Medulla oblongata (tissue), 1 donor: ENCODE measurements around the gene CYP24A1.

Experiments
- DNase-seq: peaks from one replicate; pipeline ENCODE4 v3.0.0-alpha.2; 2015; ENCODE audit errors: extremely low spot score

Gene CYP24A1

GRCh38 chr20:54203281-54203680 is 29.5 kb upstream of the CYP24A1 start:
- DNase-seq: no peak

GRCh38 chr20:54201268-54201846 is 27.6 kb upstream of the CYP24A1 start:
- no peak for DNase-seq

GRCh38 chr20:54200487-54201267 is 26.9 kb upstream of the CYP24A1 start:
- no peak for DNase-seq

- DNase-seq: peak; percentile 86
Observed at GRCh38 chr20:54199721-54200176, 26.0 kb upstream of the CYP24A1 start.

- DNase-seq: no peak
Observed at GRCh38 chr20:54199283-54199682, 25.5 kb upstream of the CYP24A1 start.

- DNase-seq: peak; percentile 59
Observed at GRCh38 chr20:54197621-54198604, 24.1 kb upstream of the CYP24A1 start.

- peak; percentile 14 for DNase-seq
Observed at GRCh38 chr20:54195483-54196472, 22.0 kb upstream of the CYP24A1 start.

- no peak for DNase-seq
Observed at GRCh38 chr20:54194724-54195438, 21.1 kb upstream of the CYP24A1 start.

- no peak for DNase-seq
Observed at GRCh38 chr20:54193817-54194216, 20.0 kb upstream of the CYP24A1 start.

GRCh38 chr20:54190217-54190616 is 16.4 kb upstream of the CYP24A1 start:
- no peak for DNase-seq

GRCh38 chr20:54189630-54190029 is 15.8 kb upstream of the CYP24A1 start:
- no peak for DNase-seq

GRCh38 chr20:54188132-54188849 is 14.5 kb upstream of the CYP24A1 start:
- no peak for DNase-seq

GRCh38 chr20:54184904-54185626 is 11.3 kb upstream of the CYP24A1 start:
- no peak for DNase-seq

- DNase-seq: no peak
Observed at GRCh38 chr20:54184071-54184470, 10.3 kb upstream of the CYP24A1 start.

- DNase-seq: no peak
Observed at GRCh38 chr20:54180931-54181330, 7.1 kb upstream of the CYP24A1 start.

GRCh38 chr20:54179946-54180345 is 6.2 kb upstream of the CYP24A1 start:
- no peak for DNase-seq

GRCh38 chr20:54178256-54178655 is 4.5 kb upstream of the CYP24A1 start:
- DNase-seq: no peak

- no peak for DNase-seq
Observed at GRCh38 chr20:54177378-54177777, 3.6 kb upstream of the CYP24A1 start.

- DNase-seq: no peak
Observed at GRCh38 chr20:54176610-54177009, 2.8 kb upstream of the CYP24A1 start.
